LHCN-M2 (cell line): Measurements from ENCODE around the gene FKRP. TPM values are rescaled to one million over a fixed set of nuclear protein-coding genes. Genes with fewer than 3 reads are reported as not detected.
"Not testable (repeated sequence)": the region's sequence is repeated elsewhere in the genome, so short reads cannot be mapped to it uniquely, and the experiment has no call there.

Source experiments
- DNase-seq: peaks from one replicate; pipeline ENCODE4 v3.0.0-alpha.2; 2012; ENCODE audit warnings: low read depth
- total RNA-seq: library from RNA; depleted of rRNA; stranded (reverse); fragments of >200 nt; gene quantifications from 2 replicates; pipeline ENCODE4 v1.2.3, GENCODE V29; 2014; rRNA removed

Gene FKRP
- total RNA-seq, 1 experiment from 2014 or later, result 29.7 TPM

GRCh38 chr19:46785054-46785979, 39.5 kb downstream of the FKRP start:
- no peak for DNase-seq

GRCh38 chr19:46785980-46786235, 40.1 kb downstream of the FKRP start:
- no peak for DNase-seq

GRCh38 chr19:46786236-46787039, 40.6 kb downstream of the FKRP start:
- DNase-seq, result peak; percentile 82

- no peak for DNase-seq
Measured at GRCh38 chr19:46787040-46787330, 41.1 kb downstream of the FKRP start.

GRCh38 chr19:46787331-46788261, 41.7 kb downstream of the FKRP start:
- DNase-seq, result peak; percentile 76

GRCh38 chr19:46788262-46788967, 42.6 kb downstream of the FKRP start, which contains the start of gene SLC1A5:
Gene SLC1A5 (minus strand): TSS chr19:46788594. CDS start chr19:46787965, 629 bp downstream.
- DNase-seq, result peak; percentile 94

GRCh38 chr19:46788968-46789338, 43.1 kb downstream of the FKRP start:
- no peak for DNase-seq

GRCh38 chr19:46789371-46789770, 43.5 kb downstream of the FKRP start:
- no peak for DNase-seq

GRCh38 chr19:46791944-46792343, 46.1 kb downstream of the FKRP start:
- DNase-seq, result no peak

GRCh38 chr19:46797881-46798280, 52.0 kb downstream of the FKRP start:
- no peak for DNase-seq

- DNase-seq, result no peak
Measured at GRCh38 chr19:46798713-46799112, 52.9 kb downstream of the FKRP start.

- DNase-seq, result no peak
Measured at GRCh38 chr19:46802152-46802551, 56.3 kb downstream of the FKRP start.

GRCh38 chr19:46803555-46803954, 57.7 kb downstream of the FKRP start:
- no peak for DNase-seq

GRCh38 chr19:46804432-46804831, 58.6 kb downstream of the FKRP start:
- not testable (repeated sequence) for DNase-seq

GRCh38 chr19:46806656-46807055, 60.8 kb downstream of the FKRP start:
- DNase-seq, result no peak

Other genes with a start within 250 kb of the FKRP start
- gene CALM3, start 144.7 kb upstream of the FKRP start, total RNA-seq, result 247 and 279 TPM in 2 replicates
- gene PTGIR, start 121.0 kb upstream of the FKRP start, total RNA-seq, result not detected in 2 replicates
- gene GNG8, start 109.9 kb upstream of the FKRP start, total RNA-seq, result not detected in 2 replicates
- 1.7 and 1.8 TPM in 2 replicates for gene DACT3, start 84.9 kb upstream of the FKRP start, total RNA-seq
- gene PRKD2, start 28.9 kb upstream of the FKRP start, total RNA-seq, result 17.3 and 25.2 TPM in 2 replicates
- gene STRN4, start 393 bp downstream of the FKRP start, total RNA-seq, result 78.1 and 83.9 TPM in 2 replicates
- 68.0 and 77.1 TPM in 2 replicates for gene SLC1A5, start 42.5 kb downstream of the FKRP start, total RNA-seq
- gene AP2S1, start 104.8 kb downstream of the FKRP start, total RNA-seq, result 160 and 175 TPM in 2 replicates
- 23.4 and 29.3 TPM in 2 replicates for gene ARHGAP35, start 114.9 kb downstream of the FKRP start, total RNA-seq